ENCODE data around the gene GABBR2. TPM values are rescaled to one million over a fixed set of nuclear protein-coding genes. Genes with fewer than 3 reads are reported as not detected.

Gene GABBR2
- total and polyA plus RNA-seq, 9 of the 15 experiments (the other 6 are each of a cell fraction or from before 2014, with no cell fraction given), result 0.15 to 1.9 (median 0.32) TPM

- TF ChIP-seq ZBTB40 (IDR thresholded peaks at IDR 0.05) (no peak), ZBTB40 (CRISPR knock-in tag; IDR thresholded peaks at IDR 0.05) (no peak), SIX5 (IDR thresholded peaks at IDR 0.05; ENCODE audit: borderline replicate concordance in 1 of 2, insufficient read depth in 1 of 2, low read depth in 1 of 2, low read length in 2 of 2) (no peak), CBFA2T2 (conservative IDR thresholded peaks at IDR 0.05) (peak; percentile 97), U2AF1 (optimal IDR thresholded peaks at IDR 0.05; ENCODE audit: low read depth, low read length) (no peak), ZNF830 (CRISPR knock-in tag; IDR thresholded peaks at IDR 0.05) (no peak), HNRNPLL (IDR thresholded peaks at IDR 0.05; ENCODE audit: low read depth, low read length, poor library complexity, severe bottlenecking) (no peak), KLF13 (tag; IDR thresholded peaks at IDR 0.05; ENCODE audit: borderline replicate concordance, low read depth) (no peak), ZNF318 (IDR thresholded peaks at IDR 0.05; ENCODE audit: borderline replicate concordance in 1 of 2, low read depth in 1 of 2) (no peak), PHTF2 (CRISPR knock-in tag; IDR thresholded peaks at IDR 0.05) (no peak)
Measured at GRCh38 chr9:98576354-98576753, 132.4 kb downstream of the GABBR2 start (continued).

Data from K562 (cell line).